GM23248 (cell line): ENCODE data around the gene KLHL8.

Source experiments
- EZH2 ChIP-seq: fragments of 200-600 bp; sonication (generic); IDR thresholded peaks from 2 replicates; pipeline ENCODE4 v1.6.1; 2018; ENCODE audit warnings: antibody characterized with exemption, mild to moderate bottlenecking; ENCODE audit not compliant: insufficient read depth, poor library complexity, severe bottlenecking
- EZH2phosphoT487 ChIP-seq: fragments of 200-600 bp; sonication (generic); IDR thresholded peaks from 2 replicates; pipeline ENCODE4 v1.6.1; 2018; ENCODE audit warnings: antibody characterized with exemption, moderate library complexity, mild to moderate bottlenecking, low read depth; ENCODE audit not compliant: insufficient read depth

DNA sequence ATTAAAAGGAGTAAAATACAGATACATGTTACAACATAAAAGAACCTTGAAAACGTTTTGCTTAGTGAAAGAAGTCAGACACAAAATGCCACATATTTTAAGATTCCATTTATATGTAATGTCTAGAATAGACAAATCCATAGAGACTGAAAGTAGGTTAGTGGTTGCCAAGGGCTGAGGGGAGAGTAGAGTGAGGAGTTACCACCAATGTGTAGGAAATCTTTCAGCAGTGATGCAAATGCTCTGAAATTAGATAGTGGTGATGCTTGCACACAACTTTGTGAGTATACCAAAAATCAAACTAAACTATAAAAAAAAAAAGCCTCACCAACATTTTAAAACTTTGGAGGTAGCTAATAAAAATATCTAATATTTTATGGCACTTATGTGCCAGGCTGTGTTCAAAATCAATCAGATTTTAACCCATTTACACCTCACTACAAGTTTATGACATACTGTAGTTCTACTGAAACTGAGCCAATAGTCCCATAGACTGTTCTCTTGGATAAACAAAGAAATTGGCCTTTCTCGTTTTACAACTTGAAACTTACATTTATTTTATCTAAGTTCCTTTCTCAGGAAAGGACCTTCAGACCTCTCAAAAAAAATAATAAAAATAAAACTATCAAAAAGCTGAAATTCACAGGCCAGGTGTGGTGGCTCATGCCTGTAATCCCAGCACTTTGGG, 29.1 kb upstream of the KLHL8 start:
- TF ChIP-seq EZH2 (no peak), EZH2phosphoT487 (no peak)
